Stromal cell of bone marrow (primary cell): ENCODE results near the gene CTAG1B.
"Not testable (repeated sequence)": the region's sequence is repeated elsewhere in the genome, so short reads cannot be mapped to it uniquely, and the experiment has no call there.

ENCODE experiments used
- DNase-seq: peaks from one replicate; pipeline ENCODE4 v3.0.0-alpha.2; 2012; ENCODE audit warnings: low read depth

CTAG1B gene

DNA sequence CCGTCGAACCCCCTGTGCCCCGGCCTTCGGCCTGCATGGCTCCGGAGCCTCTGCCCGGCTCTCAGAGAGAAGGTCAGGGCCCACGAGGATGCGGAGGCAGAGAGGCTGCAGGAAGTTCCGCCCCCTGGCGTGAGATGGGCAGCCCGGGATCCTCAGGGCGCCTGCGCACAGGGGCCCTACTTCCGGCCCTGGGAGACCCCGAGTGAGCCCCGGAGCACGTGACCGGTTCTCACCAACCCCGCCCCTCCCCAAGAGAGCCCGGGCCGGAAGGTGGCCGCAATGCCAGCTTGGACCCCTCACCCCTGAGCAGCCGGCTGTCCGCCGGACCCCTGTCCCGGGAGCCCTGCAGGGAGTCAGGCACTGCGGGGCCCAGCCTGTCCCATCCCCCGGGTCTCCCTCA lies at the start of gene CTAG1B:
Gene CTAG1B, minus strand, starts transcription at position 101 of the 400 bp plus-strand sequence. Its CDS starts 64 bp downstream, at position 37.
- not testable (repeated sequence) for DNase-seq

DNA sequence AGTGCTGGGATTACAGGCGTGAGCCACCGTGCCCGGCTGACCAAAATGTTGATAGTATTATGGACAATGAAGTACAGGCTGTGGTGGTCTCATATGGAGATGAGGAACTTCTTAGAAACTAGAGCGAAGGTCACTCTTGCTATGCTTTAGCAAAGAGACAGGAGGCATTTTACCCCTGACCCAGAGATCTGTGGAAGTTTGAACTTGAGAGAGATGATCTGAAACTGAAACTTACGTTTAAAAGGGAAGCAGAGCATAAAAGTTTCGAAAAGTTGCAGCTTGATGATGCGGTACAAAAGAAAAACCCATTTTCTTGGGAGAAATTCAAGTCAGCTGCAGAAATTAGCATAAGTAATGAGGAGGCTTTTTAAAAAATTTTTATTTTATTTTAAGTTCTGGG lies 42.8 kb upstream of the CTAG1B start:
- no peak for DNase-seq

DNA sequence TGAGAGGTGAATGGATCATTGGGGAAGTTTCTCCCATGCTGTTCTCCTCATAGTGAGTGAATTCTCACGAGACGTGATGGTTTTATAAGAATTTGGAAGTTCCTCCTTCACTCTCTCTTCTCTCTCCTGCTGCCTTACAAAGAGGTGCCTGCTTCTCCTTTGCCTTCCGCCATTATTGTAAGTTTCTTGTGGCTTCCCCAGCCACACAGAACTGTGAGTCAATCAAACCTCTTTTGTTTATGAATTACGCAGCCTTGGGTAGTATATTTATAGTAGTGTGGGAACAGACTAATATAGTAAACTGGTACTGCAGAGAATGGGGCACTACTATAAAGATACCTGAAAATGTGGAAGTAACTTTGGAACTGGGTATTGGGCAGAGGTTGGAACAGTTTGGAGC lies 42.1 kb upstream of the CTAG1B start:
- DNase-seq: no peak

DNA sequence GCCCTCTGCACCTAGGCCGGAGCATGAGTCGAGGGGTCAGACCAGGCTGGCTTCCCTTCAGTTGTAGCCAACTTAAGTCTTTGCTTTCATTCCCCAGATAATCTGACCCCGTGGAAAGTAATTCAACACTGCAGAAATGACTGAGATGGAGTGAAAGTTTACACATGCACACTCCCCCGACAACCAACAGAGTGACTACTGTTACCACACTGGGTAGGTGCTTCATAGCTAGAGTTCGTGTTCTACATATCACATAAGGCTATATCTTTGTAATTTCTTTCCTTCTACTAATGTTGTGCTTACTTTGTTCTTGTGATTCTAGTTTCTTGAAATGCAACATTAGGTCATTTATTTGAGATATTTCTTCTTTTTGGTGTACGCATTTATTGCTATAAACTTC lies 41.5 kb upstream of the CTAG1B start:
- no peak for DNase-seq

DNA sequence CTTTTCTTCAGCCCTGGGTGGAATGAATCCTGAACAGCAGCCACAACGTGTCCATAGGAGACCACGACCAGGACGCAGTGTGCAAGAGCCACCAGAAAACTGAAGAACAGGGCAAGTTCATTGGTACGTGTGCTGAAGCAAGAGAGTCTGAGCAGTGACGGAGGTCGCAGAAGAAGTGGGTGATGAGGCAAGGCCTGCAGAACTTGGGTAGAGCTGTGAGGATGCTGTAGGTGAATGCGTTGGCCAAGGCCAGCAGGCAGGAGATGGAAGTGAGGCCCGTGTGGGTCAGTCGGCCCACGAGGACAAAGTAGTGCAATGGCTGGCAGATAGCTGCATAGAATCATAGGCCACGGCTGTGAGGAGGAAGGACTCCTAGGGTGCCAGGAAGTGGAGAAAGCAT lies 39.9 kb upstream of the CTAG1B start:
- DNase-seq: no peak

DNA sequence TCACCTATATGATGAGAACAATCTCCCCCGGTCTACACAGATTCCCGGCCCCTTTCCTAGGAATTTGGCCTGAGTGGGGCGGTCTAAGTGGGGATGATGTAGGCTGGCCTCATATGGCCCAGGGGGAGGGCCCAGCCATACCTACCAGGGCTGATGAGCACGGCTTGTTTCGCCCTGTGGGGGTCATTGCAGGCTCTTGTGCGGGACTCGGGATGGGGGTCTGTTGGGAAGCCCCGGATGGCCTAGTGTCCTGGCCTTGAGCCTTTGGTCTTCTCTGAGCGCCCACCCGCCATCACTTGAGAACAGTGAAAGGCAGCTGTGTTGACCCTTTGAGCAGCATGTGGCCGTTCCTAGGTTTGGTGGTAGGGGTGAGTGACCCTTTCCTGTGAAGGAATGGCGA lies 39.1 kb upstream of the CTAG1B start:
- no peak for DNase-seq

DNA sequence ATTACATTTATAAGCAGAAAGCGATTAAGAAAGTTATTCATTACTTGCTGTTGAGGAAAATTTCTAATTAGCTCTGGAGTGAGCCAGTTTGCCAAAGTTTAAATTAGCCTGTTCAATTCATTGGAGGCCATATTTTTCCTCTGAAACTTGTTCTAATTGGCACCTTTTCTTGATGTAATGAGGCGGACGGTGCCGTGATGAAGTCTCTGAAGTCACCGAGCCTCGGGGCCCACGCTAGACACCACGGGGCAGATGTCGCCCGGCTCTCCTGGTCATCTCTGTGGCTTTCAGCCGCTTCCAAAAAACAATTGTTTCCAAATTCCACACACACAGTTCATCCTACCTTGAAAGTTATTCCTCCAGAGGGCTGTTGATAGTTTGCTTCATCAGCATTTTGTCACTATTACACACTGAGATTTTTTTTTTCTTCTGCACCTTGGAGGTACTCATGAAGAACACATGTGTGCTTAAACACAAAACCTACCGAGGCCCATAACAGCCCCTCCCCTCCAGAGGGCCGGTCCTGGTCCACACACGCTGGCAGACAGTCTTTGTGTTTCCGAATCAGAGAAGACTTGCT lies 38.2 kb upstream of the CTAG1B start:
- DNase-seq: no peak

DNA sequence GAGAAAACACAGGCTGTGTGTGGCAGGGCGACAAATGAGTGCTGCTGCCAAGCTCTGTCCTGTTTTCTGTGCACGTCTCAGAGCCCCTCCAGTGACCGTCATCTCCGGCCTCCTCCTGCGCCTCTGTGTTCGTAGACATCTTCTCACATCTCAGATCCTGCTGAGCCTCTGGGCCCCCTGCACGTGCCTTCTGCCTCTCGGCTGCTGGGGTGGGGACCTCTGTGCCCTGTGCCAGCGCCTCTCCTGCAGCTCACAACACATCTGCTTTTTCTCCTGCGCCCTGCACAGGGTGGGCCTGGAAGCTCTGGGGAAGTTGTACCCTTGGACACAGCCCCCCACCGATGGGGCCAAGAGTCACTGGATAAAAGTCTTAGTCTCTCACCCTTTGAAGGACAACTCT lies 36.7 kb upstream of the CTAG1B start:
- DNase-seq: no peak

DNA sequence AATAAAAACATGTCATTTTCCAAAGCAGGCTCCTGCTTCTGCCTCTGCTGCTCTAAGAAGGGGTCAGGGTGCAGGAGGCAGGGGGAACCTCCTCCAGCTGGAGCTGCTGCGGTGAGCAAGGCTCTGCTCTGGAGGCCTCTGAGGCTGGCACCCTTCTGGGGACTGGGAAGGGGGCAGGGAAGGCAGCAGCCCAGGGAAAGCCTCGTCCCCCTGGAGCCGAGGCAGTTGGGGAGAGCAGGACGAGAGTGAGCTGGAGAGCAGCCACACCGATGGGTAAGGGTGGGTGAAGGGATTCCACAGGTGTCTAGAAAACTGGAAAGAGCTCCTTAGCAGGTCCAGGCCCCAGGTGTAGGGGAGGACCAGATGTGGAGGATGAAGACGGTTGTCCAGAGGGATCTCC lies 36.3 kb upstream of the CTAG1B start:
- DNase-seq: no peak

DNA sequence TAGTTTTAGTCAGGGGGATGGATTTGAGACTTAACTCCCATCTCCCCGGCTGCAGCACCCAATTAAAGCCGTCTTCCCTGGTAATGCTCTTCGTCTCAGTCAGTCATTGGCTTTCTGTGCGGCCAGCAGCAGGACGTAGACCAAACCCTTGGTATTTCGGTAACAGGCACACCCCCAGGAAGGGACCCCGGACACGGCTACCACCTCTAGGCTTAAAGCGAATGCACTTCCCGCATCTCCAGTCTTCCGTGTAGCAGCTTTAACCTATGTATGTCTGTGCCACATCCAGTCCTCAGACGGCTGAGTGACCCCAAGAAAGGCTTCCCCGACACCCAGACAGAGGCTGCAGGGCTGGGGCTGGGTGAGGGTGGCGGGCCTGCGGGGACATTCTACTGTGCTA lies 35.8 kb upstream of the CTAG1B start:
- no peak for DNase-seq

DNA sequence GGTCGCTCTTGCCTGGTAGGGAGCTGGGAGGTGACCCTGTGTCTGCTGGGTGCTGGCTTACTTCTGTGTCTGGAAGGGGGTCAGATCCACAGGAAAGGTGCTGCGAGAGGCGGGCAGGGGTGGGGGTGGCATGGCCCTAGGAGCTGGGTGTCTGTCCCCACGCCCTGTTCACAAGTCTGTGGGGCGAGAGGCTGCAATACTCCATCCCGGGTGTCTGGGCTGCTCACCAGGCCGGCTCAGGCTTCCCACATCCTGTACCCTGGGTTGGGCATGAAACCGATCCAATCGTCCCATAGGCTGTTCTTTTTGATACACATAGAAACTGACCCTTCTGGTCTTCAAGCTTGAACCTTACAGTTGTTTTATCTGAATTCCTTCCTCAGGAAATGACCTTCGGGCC lies 35.3 kb upstream of the CTAG1B start:
- no peak for DNase-seq

DNA sequence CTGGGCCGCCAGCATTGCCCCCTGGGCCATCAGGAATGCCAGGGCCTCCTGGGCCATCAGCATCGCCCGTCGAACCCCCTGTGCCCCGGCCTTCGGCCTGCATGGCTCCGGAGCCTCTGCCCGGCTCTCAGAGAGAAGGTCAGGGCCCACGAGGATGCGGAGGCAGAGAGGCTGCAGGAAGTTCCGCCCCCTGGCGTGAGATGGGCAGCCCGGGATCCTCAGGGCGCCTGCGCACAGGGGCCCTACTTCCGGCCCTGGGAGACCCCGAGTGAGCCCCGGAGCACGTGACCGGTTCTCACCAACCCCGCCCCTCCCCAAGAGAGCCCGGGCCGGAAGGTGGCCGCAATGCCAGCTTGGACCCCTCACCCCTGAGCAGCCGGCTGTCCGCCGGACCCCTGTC lies 34.3 kb upstream of the CTAG1B start, which contains the start of gene CTAG2:
Gene CTAG2, minus strand, starts transcription at position 167 of the 400 bp plus-strand sequence. Its CDS starts 64 bp downstream, at position 103.
- DNase-seq: not testable (repeated sequence)

DNA sequence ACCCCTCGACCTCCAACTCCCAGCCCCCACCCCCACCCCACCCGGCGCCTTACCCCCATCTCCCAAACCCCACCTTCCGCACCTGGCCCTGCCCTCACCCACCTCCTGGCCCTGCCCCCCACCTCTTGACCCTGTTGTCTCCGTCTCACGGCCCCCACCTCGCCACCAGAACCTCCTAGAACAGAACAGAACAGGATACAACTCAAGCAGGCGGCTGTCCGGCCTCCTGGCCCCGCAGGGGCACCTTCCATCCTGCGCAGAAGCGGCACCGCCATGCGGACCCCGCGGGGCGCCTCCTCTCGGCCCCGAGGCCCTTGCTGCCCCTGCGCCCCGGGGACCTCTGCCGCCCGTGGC lies 33.9 kb upstream of the CTAG1B start:
- DNase-seq: no peak

DNA sequence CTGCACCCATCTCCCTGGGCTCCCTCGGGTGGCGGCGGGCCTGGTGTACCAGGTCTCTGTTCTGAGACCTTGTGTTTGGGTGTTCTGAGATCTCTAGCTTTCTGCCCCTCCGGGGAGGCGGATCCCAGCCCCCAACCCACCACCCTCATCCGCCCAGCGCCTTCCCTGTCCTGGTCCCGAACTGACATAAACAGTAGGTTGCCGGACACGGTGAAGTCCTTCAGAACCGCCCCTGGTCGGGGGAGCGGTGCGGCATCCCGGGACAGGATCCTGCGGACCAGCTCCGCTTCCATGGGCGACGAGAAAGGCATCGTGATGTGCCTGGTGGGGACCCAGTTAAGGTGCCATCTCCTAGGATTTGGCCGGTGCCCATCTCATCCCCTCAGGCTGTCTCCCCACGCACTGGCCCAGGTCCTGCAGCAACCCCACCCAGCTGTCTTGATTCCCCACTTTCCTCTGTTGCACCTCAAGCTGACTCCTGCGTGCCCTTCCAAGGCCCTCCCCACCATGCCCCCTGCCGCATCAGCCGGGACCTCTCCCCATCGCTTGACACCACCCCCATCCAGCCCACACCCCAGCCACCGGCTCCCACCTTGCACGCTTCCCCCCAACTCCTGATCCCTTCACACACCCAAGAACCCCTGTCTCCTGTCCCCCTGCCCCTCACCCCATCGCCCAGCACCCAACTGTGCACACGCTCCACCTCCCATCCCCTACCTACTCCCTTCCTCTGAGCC lies 33.4 kb upstream of the CTAG1B start:
- no peak for DNase-seq

DNA sequence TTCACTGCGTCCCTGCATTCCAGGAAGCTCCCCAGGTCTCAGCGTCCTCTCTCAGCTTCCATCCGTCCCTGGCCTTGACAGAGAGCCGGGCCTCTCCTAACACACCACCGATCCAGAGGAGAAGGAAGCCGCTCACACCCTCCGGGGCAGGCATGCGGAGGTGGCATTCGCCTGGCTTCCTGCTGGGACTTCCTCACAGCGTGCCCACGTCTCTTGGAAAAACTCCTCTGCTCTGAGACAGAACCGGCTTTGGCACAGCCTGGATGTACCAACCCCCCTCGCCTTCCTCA lies 31.1 kb upstream of the CTAG1B start:
- no peak for DNase-seq

DNA sequence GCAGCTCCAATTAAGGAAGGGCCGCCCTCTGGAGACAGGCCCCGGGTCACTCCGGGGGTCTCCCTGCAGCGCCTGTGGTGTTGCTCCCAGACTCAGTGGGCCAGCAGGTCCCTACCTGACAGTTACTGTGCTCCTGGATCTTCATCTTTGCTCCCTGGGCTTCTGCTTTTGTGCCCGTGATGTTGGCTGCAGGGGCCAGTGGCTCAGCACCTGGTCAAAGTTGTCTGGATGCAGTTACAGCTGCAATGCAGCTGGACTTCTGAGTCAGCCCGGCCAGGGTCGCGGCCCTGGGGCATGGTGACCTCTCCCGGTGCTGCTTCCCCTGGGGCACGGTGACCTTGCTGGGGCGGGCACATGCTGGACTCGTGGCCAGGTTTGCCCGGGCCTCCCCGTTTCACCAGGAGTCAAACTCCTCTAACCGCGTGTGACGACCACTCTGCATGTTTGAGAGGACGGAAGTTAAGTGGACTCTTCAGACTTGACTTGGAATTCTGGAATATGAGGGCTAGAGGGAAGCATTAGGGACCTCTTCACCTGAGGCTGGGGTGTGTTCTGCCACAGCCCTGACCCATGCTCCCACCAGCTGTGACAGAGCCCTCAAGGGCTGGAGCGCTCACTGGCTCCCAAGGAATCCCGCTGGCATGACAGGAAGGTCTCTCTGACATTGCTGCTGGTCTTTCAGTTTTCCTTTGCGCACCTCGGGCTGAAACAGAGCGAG lies 30.6 kb upstream of the CTAG1B start:
- no peak for DNase-seq

DNA sequence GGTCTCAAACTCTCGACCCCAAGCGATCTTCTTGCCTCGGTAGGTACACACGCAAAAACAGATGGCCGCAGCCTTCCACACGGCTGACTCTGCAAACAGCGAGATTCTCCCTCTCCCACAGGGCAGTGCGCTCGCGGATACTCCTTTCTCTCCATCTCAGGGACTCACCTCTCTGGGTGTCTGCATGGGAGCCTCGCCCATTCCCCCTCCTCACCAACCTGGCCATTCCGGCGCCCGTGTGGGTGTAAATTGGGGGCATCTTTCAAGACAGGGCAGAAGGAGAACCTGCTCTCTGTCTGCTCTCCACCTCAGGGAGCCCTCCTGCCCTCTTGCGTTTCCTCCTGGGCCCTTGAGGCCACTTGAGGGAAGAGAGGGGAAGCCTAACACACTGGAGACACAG lies 29.8 kb upstream of the CTAG1B start:
- DNase-seq: no peak

DNA sequence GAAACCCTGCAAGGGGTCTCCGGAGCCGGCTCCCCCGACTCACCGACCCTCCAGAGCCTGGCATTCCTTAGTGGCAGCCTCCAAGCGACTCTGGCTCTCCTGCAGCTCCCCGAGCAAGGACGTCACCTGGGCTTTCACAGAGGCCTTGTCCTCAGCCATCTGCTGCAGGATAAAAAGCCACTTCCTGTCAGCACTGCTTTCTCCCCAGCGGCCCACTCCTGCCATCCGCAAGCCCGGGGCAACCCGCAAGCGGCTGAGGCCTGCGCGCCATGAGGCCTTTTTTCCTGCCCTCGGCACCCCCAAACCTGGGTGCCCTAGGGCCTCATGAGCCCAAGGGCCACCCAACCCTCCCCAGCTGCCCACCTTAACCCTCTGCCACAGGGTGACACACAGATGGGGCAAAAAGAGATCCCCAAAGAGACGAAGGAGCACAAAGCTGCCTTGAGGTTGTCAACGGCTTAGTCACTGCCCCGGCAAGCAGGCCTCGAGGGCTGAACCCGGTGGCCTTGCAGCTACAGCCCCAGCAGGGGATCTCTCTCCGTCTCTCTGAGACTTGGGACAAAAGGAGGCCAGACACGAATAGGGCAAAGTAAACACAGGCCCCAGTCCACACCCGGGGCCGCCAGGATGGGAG lies 26.8 kb upstream of the CTAG1B start:
- DNase-seq: not testable (repeated sequence)

DNA sequence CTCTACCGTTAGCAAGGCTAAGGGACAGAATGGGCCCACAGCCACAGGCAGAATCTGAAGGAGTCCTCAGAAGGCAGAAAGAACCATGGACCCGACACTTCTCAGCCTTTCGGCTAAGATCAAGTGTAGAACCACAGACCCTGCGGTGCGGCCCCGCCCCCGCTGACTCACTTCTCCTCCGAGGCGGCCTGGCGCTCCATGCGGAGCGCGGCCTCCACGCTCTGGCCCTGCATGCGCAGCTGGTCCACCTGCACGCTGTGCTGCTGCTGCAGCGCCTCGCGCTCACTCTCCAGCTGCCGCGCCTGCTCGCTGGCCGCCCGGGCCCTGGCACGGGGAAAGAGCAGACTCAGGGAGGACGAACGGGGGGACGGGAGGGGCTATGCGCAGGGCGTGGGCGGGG lies 24.6 kb upstream of the CTAG1B start:
- not testable (repeated sequence) for DNase-seq

DNA sequence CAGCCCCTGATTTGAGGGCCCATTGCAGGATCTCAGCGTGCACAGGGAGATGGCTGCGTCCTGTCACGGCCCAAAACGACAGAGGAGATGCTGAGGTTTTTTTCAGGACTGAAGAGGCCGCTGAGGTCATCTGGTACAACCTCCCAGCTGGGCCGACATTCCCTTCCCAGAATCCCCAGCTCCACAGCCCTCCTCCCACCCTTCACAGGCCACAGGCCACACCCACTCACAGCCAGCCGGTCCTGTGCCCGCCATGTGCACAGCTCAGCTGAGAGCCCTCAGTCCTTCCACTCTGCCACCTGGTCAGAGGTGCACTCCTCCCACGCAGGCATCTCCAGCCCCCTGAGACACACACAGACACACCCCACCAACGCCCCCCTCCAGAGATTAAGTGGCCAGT lies 22.7 kb upstream of the CTAG1B start:
- DNase-seq: not testable (repeated sequence)

DNA sequence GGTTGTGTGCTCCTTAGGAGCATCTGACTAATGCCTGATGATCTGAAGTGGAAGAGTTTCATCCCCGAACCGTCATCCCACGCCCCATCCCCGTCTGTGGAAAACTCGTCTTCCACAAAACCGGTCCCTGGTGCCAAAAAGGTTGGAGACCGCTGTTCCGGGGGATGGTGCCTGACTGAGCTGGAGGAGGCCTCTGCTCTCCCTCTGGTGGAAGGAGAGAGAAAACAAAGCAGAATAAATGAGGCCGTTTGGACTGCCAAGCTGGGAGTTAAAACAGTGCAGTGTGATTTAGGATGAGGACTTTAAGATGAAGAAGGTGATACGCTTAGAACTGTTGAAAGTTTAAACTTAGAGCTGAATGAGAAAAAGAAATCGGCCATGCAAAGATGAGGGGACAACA lies 14.6 kb upstream of the CTAG1B start:
- DNase-seq: not testable (repeated sequence)

DNA sequence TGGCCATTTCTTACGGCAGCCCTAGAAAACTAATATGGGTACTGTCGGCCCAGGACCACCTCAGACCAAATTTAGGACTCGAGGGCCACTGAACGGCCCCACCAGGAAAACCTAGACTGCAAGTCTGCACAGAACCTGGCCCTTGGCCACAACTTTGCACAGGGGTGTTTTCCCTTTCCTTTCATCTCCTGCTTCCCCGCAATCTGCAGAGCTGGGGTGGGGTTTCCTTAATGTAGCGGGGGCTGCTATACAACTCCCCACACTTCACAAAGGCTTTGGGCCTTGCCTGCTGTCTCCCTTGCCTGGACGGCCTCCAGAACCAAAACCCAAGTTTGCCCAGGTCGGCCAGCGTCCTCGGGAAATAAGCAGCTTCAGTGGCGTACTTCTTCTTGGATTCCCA lies 11.9 kb upstream of the CTAG1B start:
- DNase-seq: not testable (repeated sequence)

DNA sequence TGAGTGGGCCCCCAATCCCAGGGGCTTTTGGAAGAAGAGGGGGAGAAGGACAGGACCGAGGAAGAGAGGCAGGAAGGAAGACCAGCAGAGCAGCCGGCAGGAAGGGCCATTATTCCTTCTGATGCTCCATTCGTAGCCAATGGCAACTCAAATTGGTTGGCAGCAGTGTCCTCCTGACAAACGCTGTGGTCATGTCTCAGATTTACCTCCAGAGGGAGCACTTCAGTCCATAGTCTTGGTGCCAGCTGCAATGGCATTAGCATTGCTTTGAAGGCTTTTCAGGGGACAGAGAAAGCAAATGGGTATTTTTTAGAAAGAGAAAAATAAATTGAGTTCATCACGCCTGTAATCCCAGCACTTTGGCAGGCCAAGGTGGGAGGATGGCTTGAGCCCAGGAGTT lies 9.9 kb upstream of the CTAG1B start:
- DNase-seq: not testable (repeated sequence)
